GM12874 (cell line): ENCODE results near the gene RAD23B.

Experiments
- TF ChIP-seq, protein P1 (sequence below): IDR thresholded peaks from 2 replicates; pipeline ENCODE4 v1.5.1; 2011; ENCODE audit warnings: low read depth, mild to moderate bottlenecking, control low read depth, low read length, moderate library complexity; ENCODE audit not compliant: insufficient read depth

Gene RAD23B

DNA sequence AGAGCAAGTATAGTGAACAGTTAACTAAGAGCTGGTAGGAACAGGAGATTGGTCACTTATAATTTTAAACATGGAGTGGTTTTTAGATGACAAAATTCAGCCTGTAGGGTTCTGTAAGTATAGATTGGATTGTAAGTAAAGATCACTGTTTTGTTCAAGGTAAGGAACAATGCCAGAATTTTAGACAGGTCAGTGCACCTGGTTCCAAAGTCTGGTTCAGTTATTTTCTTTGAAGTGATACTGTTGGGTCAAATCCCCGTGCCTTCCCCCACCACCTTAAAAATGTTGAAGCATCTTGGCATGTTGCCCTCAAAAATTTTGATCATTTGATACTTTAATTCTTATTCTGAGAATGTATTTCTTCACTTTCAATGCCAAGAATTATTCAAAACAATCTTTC lies 12.9 kb downstream of the RAD23B start:
- TF ChIP-seq, protein P1, sequence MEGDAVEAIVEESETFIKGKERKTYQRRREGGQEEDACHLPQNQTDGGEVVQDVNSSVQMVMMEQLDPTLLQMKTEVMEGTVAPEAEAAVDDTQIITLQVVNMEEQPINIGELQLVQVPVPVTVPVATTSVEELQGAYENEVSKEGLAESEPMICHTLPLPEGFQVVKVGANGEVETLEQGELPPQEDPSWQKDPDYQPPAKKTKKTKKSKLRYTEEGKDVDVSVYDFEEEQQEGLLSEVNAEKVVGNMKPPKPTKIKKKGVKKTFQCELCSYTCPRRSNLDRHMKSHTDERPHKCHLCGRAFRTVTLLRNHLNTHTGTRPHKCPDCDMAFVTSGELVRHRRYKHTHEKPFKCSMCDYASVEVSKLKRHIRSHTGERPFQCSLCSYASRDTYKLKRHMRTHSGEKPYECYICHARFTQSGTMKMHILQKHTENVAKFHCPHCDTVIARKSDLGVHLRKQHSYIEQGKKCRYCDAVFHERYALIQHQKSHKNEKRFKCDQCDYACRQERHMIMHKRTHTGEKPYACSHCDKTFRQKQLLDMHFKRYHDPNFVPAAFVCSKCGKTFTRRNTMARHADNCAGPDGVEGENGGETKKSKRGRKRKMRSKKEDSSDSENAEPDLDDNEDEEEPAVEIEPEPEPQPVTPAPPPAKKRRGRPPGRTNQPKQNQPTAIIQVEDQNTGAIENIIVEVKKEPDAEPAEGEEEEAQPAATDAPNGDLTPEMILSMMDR, result no peak

DNA sequence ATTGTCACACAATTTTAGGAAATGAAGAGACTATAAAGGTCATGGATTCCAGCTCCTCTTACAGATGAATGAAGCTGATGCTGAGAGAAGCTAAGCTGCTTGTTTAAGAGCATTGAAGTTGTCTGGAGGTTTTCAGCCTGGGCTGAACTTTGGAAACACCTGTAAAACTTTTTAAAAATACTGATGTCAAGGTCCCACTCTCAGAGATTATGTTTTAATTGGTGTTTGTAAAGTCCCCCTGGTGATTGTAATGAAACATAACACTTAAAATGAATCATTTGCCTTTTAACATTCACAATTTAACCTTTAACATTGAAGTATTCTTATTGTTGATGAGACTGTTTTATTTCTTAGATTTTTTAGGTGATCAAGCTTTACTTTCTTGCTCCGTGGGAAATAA lies 16.4 kb downstream of the RAD23B start:
- TF ChIP-seq, protein P1, result no peak

DNA sequence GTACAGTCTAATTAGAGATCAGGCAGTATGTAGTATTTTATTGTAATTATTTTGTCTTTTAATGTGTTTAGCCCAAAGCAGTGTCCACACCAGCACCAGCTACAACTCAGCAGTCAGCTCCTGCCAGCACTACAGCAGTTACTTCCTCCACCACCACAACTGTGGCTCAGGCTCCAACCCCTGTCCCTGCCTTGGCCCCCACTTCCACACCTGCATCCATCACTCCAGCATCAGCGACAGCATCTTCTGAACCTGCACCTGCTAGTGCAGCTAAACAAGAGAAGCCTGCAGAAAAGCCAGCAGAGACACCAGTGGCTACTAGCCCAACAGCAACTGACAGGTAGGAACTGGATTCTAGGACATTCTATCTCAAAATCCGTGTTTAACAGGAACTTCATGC lies 23.2 kb downstream of the RAD23B start:
- TF ChIP-seq, protein P1, result no peak

DNA sequence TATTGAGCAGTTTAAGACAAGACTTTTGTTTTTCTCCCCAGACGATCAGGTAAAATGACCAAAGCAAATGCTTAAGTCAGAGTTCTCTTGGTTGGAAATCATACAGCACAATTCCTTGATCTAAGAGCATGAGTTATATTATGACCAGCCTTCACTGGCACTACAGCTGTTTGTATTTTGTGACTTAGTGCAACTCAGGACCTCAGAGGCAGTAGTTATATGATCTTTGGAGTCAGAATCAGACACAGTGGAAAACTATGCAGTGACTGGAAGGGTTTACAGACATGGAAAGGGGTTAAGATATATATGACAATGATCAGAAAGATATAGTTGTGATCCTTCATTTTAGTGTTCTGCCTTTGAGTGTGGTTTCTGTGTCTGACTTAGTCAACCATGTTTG lies 24.3 kb downstream of the RAD23B start:
- TF ChIP-seq, protein P1, result no peak

DNA sequence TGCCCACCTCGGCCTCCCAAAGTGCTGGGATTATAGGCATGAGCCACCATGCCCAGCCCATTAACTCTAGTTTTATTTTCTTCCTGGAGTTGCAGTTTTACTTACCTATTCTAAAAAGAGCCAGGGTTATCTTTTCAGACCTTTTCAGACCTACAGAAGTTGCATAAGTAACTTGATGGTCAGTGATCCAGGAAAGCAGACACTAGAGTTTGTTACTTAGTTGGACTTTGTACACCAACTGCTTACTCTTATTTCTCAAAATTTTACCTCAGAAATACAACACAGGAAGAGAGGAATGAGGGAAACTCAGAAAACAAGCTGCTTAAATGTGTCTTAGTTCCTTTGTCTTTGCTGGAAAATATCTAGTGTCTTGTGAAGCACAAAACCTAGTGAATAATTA lies 25.4 kb downstream of the RAD23B start:
- TF ChIP-seq, protein P1, result no peak

DNA sequence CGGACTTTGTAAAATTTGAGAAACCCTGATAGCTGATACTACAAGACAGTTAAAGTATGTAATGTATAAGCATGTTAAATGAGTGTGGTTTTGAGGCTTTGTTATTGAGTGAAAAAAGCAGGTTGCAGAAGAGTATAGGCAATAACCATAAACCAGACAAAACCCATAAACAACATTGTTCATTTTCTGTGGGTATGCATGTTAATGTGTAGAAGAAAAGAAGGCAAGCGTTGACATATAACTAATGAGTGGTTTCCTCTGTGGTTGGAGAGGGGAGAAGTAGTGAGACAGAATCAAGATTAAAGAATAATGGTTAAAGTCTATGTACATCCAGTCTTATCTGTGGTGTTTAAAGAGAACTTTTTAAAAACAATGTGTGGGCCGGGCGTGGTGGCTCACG lies 26.2 kb downstream of the RAD23B start:
- TF ChIP-seq, protein P1, result no peak

DNA sequence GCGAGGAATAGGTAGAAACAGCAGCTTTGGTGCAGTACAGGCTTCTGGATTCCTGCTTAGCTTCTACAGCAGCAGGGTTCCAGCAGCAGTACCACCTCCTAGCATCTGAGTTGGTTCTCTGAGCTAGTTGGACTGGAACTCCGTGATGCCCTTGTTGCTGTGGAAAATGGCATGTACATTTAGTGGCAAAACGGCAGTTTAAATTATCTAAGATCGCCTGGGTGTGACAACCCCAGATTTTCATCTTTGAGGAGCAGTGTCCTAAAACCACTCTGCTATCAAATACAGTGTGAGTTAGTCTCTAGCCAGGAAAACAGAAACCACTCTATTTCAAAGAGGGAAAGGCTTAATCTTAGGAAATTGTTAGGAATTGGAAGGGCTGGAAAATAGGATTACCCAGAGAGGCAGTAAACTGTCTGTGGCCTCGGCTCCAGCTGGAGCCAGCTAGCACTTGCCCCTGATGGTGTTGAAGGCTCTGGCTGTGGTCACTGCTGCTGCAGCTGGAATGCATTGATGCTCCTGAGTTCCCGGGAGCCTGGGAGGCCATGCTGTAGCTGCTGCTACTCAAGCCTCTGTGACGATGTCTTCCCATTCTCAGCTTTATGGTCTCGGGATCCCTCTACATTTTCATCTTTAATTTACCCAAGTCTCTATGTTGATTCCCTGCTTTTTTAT lies 29.4 kb downstream of the RAD23B start:
- TF ChIP-seq, protein P1, result no peak
